NCI-H748 (cell line): ENCODE measurements around the gene CIDEA.
A peak's percentile ranks its signal among the peaks of the same experiment; 100 is the strongest.
"Not testable (repeated sequence)": the region's sequence is repeated elsewhere in the genome, so short reads cannot be mapped to it uniquely, and the experiment has no call there.

Source experiments
- DNase-seq: peaks from one replicate; lab custom pipeline; 2025; ENCODE audit not compliant: unreplicated experiment; lab: John Stamatoyannopoulos, UW

The CIDEA gene

GRCh38 chr18:12238826-12239225 lies 15.3 kb upstream of the CIDEA start:
- no peak for DNase-seq

DNA sequence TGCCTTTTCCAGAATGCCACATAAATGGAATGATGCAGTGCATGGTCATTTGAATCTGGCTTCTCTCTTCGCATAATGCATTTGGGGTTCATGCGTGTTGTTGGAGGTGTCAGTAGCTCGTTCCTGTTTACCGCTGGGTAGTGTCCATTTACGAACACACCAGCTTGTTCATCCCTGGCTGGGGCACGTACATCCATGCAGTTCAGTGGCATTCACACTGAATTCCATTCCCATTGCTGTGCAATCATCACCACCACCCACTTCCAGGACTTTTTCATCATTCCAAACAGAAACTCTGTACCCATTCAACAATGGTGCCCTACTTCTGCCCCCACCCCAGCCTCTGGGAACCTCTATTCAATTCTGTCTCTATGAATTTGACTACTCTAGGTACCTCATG lies 14.7 kb upstream of the CIDEA start:
- no peak for DNase-seq

DNA sequence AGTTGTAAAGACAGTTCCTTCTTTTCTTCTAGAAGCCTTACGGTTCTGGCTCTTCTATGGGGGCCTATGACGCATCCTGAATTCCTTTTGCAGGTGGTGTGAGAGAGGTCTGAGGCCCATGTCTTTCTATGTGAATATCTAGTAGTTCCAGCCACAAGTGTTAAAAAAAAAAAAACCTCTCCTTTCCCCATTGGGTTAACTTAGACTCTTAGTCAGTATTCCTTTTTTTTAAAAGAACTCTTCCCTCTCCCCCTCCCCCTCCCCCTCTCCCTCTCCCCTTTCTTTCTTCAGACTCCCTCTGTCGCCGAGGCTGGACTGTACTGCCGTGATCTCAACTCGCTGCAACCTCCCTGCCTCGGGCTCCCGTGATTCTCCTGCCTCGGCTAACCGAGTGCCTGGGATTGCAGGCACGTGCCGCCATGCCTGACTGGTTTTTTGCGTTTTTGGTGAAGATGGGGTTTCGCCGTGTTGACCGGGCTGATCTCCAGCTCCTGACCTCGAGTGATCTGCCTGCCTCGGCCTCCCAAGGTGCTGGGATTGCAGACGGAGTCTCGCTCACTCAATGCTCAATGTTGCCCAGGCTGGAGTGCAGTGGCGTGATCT lies 11.4 kb upstream of the CIDEA start:
- DNase-seq = no peak

DNA sequence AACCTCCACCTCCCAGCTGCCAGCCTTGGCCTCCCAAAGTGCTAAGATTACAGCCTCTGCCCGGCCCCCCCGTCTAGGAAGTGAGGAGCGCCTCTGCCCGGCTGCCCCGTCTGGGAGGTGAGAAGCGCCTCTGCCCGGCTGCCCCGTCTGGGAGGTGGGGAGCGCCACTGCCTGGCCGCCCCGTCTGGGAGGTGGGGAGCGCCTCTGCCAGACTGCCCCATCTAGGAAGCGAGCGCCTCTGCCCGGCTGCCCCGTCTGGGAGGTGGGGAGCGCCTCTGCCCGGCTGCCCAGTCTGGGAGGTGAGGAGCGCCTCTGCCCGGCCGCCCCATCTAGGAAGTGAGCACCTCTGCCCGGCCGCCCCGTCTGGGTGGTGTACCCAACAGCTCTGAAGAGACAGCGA lies 10.9 kb upstream of the CIDEA start:
- not testable (repeated sequence) for DNase-seq

DNA sequence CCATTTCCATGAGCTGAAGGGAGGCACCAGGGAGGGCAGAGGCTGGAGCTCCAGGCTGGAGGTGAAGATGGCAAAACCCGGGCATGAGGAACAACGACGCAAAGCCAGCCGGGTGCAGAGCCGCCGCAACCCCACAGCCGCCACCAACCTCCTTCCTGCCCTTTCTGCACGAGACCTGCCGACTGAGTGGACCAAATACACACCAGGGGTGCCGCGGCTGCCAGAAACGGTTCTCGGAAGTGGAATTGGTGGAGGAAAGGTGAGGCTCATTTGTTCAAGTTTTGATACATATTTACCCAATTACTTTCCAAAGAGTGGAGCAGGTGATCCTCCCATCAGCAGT lies 8.4 kb upstream of the CIDEA start:
- DNase-seq = no peak

DNA sequence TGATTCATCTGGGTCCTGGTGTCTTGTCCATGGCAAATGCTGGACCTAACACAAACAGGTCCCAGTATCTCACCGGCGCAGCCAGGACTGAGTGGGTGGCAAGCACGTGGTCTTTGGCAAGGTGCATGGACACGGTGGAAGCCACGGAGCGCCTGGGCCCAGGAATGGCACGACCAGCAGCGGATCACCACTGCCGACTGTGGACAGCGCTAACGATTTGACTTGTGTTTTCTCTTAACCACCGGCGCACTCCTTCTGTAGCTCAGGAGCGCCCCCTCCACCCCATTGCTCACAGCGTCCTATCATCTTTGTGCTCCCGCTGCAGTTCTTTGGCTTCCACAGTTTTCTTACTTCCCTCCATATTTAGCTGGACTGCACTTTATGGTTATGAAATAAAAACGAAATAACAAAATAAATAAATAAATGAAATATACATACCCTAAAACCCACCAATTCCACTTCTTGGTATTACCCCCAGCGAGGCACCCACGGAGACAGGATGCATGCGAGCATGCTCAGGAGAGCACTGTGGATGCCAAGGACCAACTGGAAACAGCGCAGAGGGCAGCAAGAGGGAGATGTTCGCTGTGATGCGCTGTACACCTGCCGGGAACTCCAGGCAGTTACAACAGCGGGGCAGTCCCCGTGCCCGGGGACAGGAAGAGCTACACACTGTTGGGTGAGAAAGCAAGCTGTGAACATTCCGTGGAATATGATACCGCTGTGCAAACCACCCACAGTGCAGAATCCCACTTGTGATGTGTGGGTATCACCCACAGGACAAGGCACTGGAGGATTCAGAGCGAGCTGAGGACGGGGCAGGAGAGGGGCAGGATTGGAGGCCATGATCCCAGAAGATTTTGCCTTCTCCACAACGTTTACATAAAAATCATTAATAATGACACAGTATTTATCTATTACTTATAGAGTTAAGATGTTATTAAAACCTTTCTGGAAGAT lies 7.0 kb upstream of the CIDEA start:
- no peak for DNase-seq

DNA sequence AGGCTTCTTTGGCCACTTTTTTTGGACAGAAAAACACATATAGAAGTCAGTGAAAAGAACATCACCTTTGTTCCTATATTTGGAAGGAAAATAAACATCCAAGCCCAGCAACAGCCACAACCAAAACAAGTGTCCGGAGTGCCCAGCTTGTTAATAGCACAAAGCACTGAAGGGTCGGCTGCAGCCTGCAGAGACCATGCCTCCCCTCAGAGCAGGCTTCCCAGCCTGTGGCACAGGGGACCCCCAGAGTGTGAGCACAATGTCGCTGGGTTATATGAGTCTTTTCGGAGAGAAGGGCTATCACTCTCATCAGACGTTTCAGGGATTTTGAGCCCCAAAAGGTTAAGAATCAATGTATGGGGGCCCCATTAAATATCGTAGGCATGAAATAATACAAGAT lies 6.2 kb upstream of the CIDEA start:
- DNase-seq = no peak

DNA sequence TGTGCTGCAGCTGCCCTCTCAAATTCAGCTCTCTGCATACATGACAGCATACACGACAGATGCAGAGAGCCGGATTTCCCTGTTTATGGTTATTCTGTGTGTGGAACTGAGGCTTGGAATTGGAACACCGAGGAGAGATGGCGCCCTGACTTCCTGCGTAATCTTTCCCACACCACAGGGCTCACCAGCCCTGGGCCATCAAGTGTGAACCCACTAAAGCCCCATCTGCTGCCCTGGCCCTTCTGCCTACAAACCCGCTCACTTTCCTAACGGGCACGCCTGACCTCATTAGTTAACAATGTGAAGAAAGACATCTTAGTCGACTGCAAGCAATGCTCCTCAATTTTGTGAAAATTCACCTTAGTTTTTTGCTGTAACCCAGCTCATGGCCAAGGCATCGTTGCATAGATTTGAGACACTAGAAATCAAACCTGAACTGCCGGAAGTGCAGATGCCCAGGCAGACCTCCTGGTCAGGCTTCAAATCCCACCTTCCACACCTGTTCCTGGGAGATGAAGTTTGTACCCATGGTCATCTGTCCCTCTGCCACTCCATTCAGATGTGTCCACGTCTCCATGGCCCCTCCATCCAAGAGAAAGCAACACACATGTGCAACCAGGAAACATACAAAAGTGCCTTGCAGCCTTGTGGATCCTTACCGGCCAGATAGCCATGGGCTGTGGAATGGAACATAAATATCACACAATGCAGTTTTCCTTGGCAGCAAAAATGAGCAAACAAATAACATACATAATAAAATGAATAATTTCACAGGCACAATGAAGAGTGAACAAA lies 5.0 kb upstream of the CIDEA start:
- no peak for DNase-seq

- no peak for DNase-seq
Measured at GRCh38 chr18:12251311-12251710, 2.9 kb upstream of the CIDEA start.

GRCh38 chr18:12252061-12252460 lies 2.1 kb upstream of the CIDEA start:
- no peak for DNase-seq

DNA sequence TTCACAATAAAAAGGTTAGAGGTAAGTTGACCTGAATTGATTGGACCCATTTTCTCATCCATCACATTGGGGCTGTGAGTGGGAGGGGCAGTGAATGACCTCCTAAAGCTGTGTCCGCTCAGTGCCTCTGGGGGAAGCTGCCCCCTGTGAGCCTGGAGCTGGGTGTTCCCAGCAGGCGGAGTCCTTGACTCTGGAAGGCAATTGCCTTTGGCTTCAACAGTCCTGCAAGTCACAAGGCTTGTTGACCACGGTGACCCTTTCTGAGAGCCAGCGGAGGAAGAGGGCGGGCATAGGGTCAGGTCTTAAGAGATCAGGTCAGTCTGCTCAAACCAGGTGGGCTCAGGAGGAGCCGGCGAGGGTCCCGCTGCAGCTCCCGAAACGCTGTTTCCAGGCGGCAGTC lies 1.1 kb upstream of the CIDEA start:
- DNase-seq = no peak

DNA sequence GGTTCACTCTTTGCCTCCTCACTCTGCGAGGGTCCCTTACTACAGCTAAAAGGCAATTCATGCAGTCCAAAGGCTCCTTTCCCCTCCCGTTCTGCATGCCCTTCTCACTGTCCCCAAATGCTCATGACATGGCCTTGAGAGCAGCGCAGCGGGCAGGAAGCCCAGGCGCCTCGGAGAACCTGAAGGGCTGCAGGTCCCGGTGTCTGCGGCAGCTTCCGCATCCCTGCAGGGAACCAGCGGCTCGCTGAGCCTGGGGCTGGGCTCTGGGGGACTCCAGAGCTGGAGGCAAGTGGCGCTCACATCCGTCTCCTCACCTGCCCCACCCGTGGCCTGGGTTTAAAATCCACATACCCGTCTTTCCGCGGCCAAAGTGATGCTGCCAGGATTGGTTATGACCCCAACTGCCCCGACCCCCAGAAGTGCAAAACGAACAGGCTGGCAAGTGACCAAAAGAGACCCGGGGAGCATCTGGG lies 462 bp upstream of the CIDEA start:
- DNase-seq = peak; percentile 68

DNA sequence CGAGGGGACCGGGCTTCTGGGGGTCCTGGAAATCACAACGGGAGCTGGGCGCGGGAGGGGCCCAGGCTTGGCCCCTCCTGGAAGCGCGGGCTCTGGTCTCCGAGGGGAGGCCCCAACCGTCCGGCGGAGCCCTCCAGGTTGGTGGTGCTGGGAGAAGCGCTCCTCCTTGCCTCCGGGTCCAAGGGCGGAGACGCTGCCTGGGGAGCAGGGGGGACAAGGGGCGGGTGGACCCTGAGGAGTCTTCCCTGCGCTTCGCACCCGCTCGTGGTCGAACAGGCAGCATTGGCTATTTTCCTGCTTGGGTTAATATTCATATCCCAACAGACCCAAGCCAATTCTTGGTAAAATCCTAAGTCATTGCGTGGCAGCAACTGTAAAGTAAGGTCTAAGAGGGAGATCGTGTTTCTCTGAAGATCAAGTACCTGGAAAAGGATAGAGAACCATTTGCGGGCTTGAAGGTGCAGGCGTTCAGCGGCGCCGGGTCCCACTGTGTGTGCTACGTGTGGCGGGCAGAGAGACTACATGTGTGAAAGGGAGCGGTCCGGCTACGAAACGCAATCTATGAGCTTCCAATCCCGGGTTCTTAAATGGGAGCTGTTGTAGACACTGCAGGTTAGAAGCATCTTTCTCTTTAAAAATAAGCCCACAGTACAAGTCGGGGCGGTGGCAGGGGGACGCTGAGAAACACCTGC lies 805 bp downstream of the CIDEA start:
- no peak for DNase-seq

- no peak for DNase-seq
Measured at GRCh38 chr18:12255626-12256026, 1.5 kb downstream of the CIDEA start.

DNA sequence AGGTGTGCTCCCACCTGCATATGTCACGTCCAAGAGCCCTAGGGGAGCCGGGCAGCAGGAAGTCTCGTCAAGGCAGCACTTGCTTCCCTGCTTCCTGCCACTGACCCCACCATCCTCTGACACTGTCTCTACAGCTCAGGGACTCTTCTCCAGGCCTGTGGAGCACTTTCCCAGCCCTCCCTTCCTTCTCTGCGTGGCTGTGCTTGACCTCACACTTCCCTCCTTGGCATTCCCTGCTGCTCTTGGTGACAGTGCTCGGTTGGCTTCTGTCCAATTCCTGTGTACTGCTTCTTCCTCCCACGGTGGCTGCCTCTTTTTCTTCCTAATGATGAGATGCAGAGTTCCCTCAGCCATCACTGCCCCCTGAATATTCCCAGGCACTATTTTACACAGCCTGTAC lies 2.8 kb downstream of the CIDEA start:
- DNase-seq = no peak

- DNase-seq = no peak
Measured at GRCh38 chr18:12257996-12258718, 4.0 kb downstream of the CIDEA start.

DNA sequence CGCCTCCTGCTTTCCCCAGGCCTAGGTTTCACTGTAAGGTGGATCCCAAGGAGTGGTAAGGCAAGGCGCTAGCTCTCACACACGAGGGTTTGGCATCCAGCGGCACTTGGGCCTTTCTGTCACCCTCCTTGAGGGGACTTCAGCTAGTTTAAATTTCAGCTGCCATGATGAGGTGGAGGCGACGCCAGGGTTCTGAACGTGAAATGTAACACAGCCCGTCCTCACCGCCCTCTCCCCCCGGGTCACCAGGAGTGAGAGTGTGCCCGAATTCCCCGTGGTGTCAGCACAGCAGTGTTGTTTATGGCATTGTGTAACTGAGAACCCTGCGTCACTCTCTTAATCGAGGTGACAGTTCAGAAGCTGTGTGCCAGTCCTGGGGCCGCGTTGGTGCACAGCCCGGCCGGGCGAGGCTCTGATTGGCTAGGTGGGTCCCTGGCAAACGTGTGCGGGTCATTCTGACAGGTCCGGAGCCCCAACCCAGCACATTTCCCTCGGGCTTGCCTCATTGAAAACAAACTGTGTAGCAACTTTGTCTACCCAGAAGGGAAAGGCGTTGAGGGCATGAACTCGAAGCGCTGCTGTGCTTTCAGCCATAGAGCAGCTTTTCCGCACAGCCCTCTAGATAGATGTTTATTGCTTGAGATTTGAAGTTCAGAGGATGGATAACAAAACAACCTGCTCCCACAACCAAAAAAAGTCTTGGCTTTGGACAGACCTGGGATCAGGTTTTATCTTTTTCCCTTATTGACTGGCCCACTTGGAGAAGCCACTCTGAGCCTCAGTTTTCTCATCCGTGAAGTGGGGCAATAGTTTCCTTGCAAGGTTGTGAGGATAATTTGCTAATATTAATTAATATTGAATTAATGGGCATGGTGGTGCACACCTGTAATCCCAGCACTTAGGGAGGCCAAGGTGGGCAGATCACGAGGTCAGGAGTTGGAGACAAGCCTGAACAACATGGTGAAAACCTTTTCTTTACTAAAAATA lies 4.9 kb downstream of the CIDEA start:
- DNase-seq = no peak

- no peak for DNase-seq
Measured at GRCh38 chr18:12262748-12263147, 8.6 kb downstream of the CIDEA start.

DNA sequence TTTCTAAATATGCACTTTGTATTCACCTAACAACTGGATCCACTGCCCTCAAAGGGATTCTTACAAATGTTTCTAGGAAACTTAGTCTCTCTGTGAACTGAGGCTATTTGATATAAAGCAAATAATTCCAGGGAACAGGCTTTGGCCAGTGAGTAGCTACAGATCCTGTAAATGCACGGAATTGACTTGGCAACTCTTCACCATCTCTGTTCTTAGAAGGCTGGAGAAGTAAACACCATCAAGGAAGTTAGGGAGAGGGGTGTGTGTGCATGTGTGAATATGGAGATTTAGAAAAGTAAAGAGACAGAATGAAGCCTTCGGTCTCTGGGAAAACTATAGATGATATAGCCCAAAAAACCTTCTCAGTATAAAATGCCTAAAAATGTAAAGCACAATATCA lies 10.7 kb downstream of the CIDEA start:
- DNase-seq = no peak
